Activated naive CD4-positive, alpha-beta T cell treated with anti-CD3 and anti-CD28 coated beads, Interleukin-2, amount 50 U/mL, for 16 hours (primary cell): Measurements from ENCODE around the gene ALAD.
A peak's percentile ranks its signal among the peaks of the same experiment; 100 is the strongest.

Experiments used
- DNase-seq: peaks from one replicate; pipeline ENCODE4 v3.0.0-alpha.2; 2020

Gene ALAD

GRCh38 chr9:113343732-113344231 lies 57.3 kb downstream of the ALAD start:
- DNase-seq = no peak

GRCh38 chr9:113341712-113342410 lies 59.2 kb downstream of the ALAD start:
- DNase-seq = no peak

- DNase-seq = peak; percentile 81
Measured at GRCh38 chr9:113340011-113340699, 60.9 kb downstream of the ALAD start, which contains the start of gene WDR31. WDR31 (minus strand) TSS chr9:113340275; CDS start chr9:113332022, 8,253 bp downstream.

- no peak for DNase-seq
Measured at GRCh38 chr9:113337714-113338113, 63.4 kb downstream of the ALAD start.
